GM18907 (cell line): Measurements from ENCODE around the gene PCDHGA1.

Experiments used
- ATAC-seq: cut with Tn5 transposase; IDR thresholded peaks from one replicate; pipeline ENCODE4 v1.9.1; 2021; ENCODE audit warnings: mild to moderate bottlenecking, moderate library complexity; ENCODE audit not compliant: unreplicated experiment

PCDHGA1 gene

GRCh38 chr5:141527426-141527825 is 197.1 kb downstream of the PCDHGA1 start:
- no peak for ATAC-seq

- no peak for ATAC-seq
Measured at GRCh38 chr5:141528291-141528984, 198.1 kb downstream of the PCDHGA1 start.

GRCh38 chr5:141529002-141529401 is 198.7 kb downstream of the PCDHGA1 start:
- ATAC-seq: peak; percentile 62

GRCh38 chr5:141529873-141530272 is 199.6 kb downstream of the PCDHGA1 start:
- ATAC-seq: peak; percentile 40

GRCh38 chr5:141532726-141533125 is 202.4 kb downstream of the PCDHGA1 start:
- no peak for ATAC-seq

GRCh38 chr5:141533897-141534296 is 203.6 kb downstream of the PCDHGA1 start:
- no peak for ATAC-seq

- no peak for ATAC-seq
Measured at GRCh38 chr5:141534492-141535213, 204.3 kb downstream of the PCDHGA1 start.

GRCh38 chr5:141543053-141543452 is 212.7 kb downstream of the PCDHGA1 start:
- no peak for ATAC-seq

GRCh38 chr5:141547488-141547887 is 217.2 kb downstream of the PCDHGA1 start:
- no peak for ATAC-seq

GRCh38 chr5:141547921-141548320 is 217.6 kb downstream of the PCDHGA1 start:
- ATAC-seq: no peak

GRCh38 chr5:141557681-141558136 is 227.4 kb downstream of the PCDHGA1 start:
- ATAC-seq: peak; percentile 81

- peak; percentile 14 for ATAC-seq
Measured at GRCh38 chr5:141558150-141558549, 227.8 kb downstream of the PCDHGA1 start.

GRCh38 chr5:141559461-141559860 is 229.1 kb downstream of the PCDHGA1 start:
- ATAC-seq: no peak

GRCh38 chr5:141560151-141560550 is 229.8 kb downstream of the PCDHGA1 start:
- ATAC-seq: no peak

- no peak for ATAC-seq
Measured at GRCh38 chr5:141560725-141561483, 230.6 kb downstream of the PCDHGA1 start.
